Measurements from ENCODE around the gene CDC42BPA. TPM values are rescaled to one million over a fixed set of nuclear protein-coding genes. Genes with fewer than 3 reads are reported as not detected.

Gene CDC42BPA
- total and polyA plus RNA-seq, 2 donors (not counting 3 experiments of a cell fraction or from before 2014, with no cell fraction given): 26.1 to 92.6 TPM

- no peak overlapping the region for H3K4me3 ChIP-seq (replicated peaks in 1 of 3; ENCODE audit: insufficient read depth in 1 of 3, low read depth in 1 of 3, low read length in 3 of 3)
- no peak overlapping the region for H3K4me2 ChIP-seq (ENCODE audit: insufficient read depth, low read length)
- H3K9me3 ChIP-seq (replicated peaks; ENCODE audit: control insufficient read depth, insufficient read depth, low read length): no peaks in the 10 kb centered on the region
- H3K9me1 ChIP-seq (replicated peaks; ENCODE audit: control insufficient read depth, extremely low read depth, insufficient read depth, low read length): no peaks in the 10 kb centered on the region
- DNase-seq (ENCODE audit: low read depth, low spot score): no peak
- no TSS peak for BruUV-seq (replicated peaks)
- H3K36me3 ChIP-seq (ENCODE audit: control insufficient read depth in 2 of 2, extremely low read depth in 1 of 2, insufficient read depth in 2 of 2, low read length in 2 of 2): peaks cover 0 to 2% of the 10 kb centered on the region in 2 experiments
- H3K9ac ChIP-seq (replicated peaks; ENCODE audit: extremely low read depth, insufficient read depth, low read length): no peak overlapping the region
- H3K4me1 ChIP-seq (ENCODE audit: control insufficient read depth, extremely low read depth, insufficient read depth, low read length): peaks cover 7% of the 10 kb centered on the region
- peaks cover 16% of the 10 kb centered on the region for H4K20me1 ChIP-seq (replicated peaks; ENCODE audit: control insufficient read depth, extremely low read depth, insufficient read depth, low read length)
- intact Hi-C loops (cut with micrococcal nuclease) (no loop called here), dilution Hi-C loops (cut with MboI; ENCODE audit: extremely low pct_ligation_motif_present, low sequenced_read_pairs) (no loop called here)
- ChIA-PET CTCF (no interaction called here), POLR2A (interaction anchor here (0.6 kb wide), 1 partner anchor 128 kb away, joined by 3 read pairs; no protein-coding TSS in a partner anchor)
- H3K27ac ChIP-seq (ENCODE audit: insufficient read depth, low read depth, low read length): no peak overlapping the region
- H2AFZ ChIP-seq (ENCODE audit: low read depth, low read length): no peak overlapping the region
- H3K27me3 ChIP-seq (ENCODE audit: control insufficient read depth in 2 of 2, insufficient read depth in 2 of 2, low read length in 2 of 2): no peaks in the 10 kb centered on the region
- FAIRE-seq: no peak
- peaks cover 85% of the 10 kb centered on the region for H3K79me2 ChIP-seq (ENCODE audit: control insufficient read depth, insufficient read depth, low read length)
- TF ChIP-seq MAX (IDR thresholded peaks at IDR 0.05; ENCODE audit: insufficient read depth, insufficient read length) (no peak), JUN (IDR thresholded peaks at IDR 0.05; ENCODE audit: borderline replicate concordance, insufficient read depth, insufficient read length, low read depth) (no peak), FOS (IDR thresholded peaks at IDR 0.05; ENCODE audit: borderline replicate concordance, insufficient read depth, low read length) (no peak), CTCF (IDR thresholded peaks at IDR 0.05; ENCODE audit: extremely low read depth in 1 of 2, insufficient read depth in 1 of 2, low read depth in 1 of 2, low read length in 2 of 2) (no peak), MYC (IDR thresholded peaks at IDR 0.05; ENCODE audit: low read depth, low read length) (no peak), EZH2 (IDR thresholded peaks at IDR 0.05; ENCODE audit: borderline replicate concordance, low read depth, low read length, severe bottlenecking) (no peak), POLR2AphosphoS5 (IDR thresholded peaks at IDR 0.05; ENCODE audit: insufficient read depth, low read depth, low read length) (no peak), POLR2A (IDR thresholded peaks at IDR 0.05; ENCODE audit: low read depth, low read length) (no peak), GATA2 (IDR thresholded peaks at IDR 0.05; ENCODE audit: insufficient read depth, insufficient read length, low read depth, low read length) (no peak)
These were observed 65.2 kb downstream of the CDC42BPA start for GRCh38 chr1:227253065-227253464.

All from endothelial cell of umbilical vein (primary cell).